NCI-H1694 treated with DMSO at 0.1 percent for 48 hours (cell line): ENCODE measurements around the gene SLC6A6.
"Not testable (repeated sequence)": the region's sequence is repeated elsewhere in the genome, so short reads cannot be mapped to it uniquely, and the experiment has no call there.

Experiments used
- DNase-seq: peaks from one replicate; lab custom pipeline; 2025; lab: John Stamatoyannopoulos, UW

SLC6A6 gene

DNA sequence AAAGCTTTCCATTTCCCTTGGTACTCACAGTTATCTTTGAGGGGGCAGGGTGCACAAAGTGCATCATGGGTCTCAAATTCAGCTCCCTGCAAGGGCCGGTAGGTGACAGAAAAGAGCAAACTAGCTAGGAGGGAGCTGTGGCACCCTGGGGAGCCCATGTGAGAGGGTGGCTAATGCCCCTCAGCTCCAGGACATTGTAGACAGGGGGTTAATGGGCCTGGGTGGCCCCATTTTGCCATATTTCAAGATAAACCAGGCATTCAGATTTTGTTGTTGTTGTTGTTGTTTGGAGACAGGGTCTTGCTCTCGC, 3.7 kb upstream of the SLC6A6 start:
- DNase-seq: no peak

DNA sequence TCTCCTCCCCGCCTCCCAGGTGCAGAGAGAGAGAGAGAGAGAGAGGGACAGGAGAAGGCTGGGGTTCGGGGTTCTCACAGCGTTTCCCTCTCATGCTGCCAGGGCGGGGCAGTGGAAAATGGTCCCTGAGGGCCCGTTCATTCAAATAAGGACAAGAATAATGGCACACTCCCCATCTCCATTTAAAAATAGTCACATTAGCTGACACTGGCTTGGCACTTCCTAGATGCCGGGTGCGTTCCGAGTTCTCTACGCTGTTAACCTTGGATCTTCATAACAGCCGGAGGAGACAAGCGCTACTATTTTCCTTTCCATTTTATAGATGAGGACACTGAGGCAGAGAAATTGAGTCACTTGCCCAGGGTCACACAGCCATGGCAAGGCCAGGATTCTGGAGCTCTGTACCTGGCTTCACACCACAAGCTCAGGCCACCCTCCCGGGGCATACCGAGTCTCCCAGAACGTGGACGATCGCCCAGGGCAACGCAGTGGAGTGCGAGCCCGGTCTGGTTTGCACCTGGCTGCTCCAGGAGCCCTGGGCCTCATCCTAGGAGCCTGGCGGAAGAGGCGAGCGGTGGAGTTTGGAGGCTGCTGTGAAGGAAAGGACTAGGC, 608 bp upstream of the SLC6A6 start:
- no peak for DNase-seq

DNA sequence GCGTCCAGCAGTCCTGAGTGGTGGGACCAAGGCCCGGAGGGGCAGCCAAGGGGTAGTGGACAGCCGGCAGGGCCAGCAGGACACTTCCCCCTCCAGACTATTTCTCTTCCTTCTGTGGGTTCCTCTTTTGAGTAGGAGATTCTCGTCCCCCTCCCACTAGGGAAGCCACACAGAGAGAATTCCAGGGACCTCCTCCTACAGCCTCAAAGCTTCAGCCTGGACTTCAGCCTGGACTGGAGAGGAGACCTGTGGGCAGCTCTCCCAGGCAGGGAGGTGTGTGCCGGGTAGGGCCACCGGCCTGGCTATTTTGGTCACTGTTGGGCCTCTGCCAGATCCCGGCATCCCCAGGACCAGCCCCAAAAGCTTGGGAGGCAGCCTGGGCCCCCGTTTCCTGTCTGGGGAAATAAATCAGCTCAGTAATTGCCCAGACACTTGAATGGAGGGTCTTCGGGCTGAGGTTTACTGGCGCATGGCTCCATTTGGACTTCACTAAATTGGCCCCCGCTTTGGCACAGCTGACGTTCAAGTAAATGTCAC, 1.3 kb downstream of the SLC6A6 start:
- DNase-seq: no peak

DNA sequence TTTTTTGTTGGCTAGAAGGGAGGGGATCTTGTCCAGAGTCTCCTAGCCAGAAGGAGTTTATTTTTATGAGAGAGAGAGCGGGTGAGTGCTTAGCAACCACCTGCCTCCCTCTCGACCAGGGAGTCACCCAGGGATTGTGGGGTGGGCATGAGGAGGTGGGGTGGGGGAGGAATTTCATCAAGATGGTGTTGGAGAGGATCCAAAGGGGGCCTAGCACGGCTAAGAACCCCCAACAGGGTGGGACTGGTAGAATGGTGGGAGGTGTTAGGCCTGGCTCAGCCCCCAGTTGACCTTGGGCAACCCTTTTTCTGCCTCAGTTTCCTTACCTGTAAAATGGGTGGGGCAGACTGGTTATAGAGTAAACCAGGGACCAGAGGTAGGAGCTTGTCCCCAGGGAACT, 1.8 kb downstream of the SLC6A6 start:
- no peak for DNase-seq

GRCh38 chr3:14404631-14405359, 2.4 kb downstream of the SLC6A6 start:
- DNase-seq: no peak

GRCh38 chr3:14405360-14406238, 3.2 kb downstream of the SLC6A6 start:
- DNase-seq: no peak

DNA sequence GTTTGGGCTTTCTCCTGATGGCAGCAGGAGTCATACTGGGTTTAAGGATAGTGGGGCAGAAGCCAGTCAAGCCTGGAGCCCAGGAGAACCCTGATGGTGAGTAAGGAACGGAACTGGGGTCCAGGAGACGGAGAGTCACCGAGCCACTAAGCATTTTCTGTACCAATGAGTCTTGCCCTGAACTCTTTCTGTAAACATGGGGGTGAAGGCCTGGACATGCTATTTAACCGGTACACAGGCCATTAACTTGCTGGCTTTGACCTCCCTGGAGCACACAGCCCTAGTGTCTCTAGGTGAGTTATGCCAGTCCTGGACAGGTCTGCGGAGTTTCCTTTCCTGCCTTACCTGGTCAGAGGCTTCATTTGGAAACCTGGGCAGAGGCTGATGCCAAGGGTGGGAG, 3.9 kb downstream of the SLC6A6 start:
- DNase-seq: no peak

GRCh38 chr3:14406766-14407165, 4.4 kb downstream of the SLC6A6 start:
- DNase-seq: no peak

DNA sequence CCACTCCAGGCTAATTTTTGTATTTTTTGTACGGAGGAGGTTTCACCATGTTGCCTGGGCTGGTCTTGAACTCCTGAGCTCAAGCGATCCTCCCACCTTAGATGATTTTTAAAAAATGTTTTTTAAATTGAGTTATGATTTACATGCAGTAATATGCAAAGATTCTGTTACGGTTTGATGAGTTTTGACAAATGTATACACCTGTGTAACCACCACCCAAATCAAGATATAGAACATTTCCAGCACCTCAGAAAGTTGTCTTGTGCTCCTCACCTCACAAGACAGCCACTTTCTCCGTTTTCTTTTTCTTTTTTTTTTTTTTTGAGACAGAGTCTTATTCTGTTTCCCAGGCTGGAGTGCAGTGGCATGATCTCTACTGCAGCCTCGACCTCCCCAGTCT, 4.8 kb downstream of the SLC6A6 start:
- DNase-seq: no peak

- not testable (repeated sequence) for DNase-seq
These were observed 7.3 kb downstream of the SLC6A6 start for GRCh38 chr3:14409779-14410063.

DNA sequence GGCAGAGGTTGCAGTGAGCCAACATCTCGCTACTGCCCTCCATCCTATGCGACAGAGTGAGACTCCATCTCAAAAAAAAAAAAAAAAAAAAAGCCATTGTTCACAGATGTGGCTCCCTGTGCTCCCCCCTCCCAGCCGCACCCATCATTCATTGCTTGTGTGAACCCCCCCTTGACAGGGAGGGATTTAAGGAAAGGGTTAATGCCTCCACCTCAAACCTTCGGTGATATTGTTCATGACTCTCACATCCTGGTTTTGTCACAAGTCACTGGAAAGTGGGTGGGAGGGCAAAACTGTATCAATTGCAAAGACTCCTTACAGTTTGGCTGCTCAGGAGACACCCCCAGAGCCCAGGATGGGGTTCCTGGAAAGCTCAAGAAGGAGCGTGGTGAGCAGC, 7.7 kb downstream of the SLC6A6 start:
- no peak for DNase-seq

- no peak for DNase-seq
These were observed 8.2 kb downstream of the SLC6A6 start for GRCh38 chr3:14410503-14411165.

GRCh38 chr3:14411166-14411526, 8.7 kb downstream of the SLC6A6 start:
- DNase-seq: no peak

DNA sequence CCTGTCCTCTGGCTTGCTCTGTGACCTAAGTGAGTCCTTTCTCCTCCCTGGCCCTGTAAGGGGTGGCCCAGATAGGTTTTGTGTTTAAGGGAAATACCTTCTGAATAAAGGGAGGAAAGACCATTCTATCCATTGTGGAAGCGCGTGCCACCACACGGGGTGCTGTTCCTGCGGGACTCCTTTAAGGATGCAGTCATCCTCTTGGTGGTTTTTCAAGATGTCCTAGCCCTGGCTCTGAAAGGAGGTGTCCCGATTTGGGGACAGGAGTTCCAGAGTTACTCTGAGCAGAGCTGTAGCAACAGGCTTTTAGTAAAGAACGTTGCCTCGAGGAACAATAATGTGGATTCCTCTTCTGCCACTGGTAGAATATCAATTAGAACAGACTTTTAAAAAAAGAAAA, 9.6 kb downstream of the SLC6A6 start:
- DNase-seq: no peak

GRCh38 chr3:14412831-14413380, 10.5 kb downstream of the SLC6A6 start:
- DNase-seq: no peak

DNA sequence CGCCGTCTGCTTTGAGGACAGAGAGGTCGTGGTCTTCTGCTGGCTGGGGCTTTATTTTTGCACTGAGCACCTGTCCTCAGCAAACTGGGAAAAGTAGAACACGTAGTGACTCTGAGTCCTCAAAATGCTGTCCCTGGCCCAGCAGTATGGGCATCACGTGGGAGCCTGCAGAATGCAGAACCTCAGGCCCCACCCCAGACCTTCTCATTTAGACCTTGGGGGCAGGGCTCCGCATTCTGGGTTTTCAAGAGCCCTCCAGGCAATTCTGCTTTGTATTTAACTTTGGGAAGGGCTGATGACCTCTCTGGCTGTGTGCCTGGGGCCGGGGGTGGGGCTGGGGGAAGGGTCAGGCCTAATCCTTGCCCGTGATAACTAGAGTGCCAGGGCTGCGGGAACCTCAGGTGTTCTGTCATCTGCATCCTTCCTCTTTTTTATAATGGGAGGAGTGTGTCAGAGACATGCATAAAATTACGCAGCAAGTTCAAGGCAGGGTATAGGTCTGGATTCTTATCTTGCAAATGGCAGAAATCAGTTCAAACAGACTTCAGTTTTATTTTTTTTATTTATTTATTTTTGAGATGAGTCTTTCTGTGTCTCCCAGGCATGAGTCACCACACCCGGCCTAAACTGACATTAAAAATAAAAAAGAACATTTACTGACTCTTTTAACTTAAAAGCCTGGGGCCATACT, 11.1 kb downstream of the SLC6A6 start:
- no peak for DNase-seq

DNA sequence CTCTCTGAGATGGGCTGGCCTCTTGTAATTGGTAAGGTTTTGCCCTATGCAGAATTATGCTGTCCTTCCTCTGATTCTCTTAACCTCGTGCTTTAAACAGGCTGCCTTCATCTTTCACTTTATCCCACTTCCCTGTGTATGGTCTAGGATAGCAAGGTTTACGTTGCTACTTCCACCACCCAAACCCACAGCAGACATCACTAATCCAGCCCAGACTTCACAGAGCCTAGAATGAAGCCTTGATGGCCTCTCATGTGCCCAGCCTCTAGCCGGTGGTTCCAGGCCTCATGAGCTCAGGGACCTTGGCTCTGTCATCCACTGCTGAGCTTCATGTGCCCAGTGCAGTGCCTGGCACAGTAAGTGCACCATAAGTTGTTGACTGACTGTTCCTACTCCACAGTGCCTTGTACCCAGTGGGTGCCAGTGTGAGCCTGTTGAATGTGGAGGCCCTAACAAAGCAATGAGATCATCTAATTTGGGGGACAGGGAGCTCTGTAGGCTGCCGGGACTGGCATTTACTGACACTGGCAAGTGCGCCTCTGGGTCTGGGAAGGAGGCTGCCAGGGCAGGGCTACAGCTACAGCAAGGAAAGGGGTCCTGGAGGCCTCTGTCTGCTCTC, 12.5 kb downstream of the SLC6A6 start:
- DNase-seq: no peak

DNA sequence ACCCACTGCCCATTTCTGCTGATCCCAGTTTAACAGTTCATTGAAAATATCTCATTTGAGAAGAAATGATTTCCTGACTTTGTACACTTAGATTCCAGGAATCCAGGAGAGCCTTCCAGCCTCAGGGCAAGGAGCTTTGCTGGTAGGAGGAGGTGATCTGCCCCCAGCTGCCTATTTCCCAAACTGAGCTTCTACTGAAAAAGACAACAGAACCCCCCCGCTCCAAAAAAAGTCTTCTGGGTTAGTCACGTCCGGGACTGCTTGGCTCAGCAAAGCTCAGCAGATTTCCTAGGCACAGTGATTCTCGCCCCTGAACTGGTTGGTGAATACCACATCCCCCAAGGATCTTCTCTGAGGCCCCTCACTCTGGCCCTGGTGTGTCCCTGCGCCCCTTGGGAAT, 13.1 kb downstream of the SLC6A6 start:
- no peak for DNase-seq

GRCh38 chr3:14416453-14416852, 14.0 kb downstream of the SLC6A6 start:
- DNase-seq: no peak

- DNase-seq: no peak
These were observed 16.2 kb downstream of the SLC6A6 start for GRCh38 chr3:14418296-14419250.
